GM12892 (cell line): ENCODE results near the gene DDX10.

ENCODE experiments used
- POLR2A ChIP-seq: IDR thresholded peaks from 2 replicates; pipeline ENCODE4 v1.6.1; 2011; ENCODE audit warnings: low read depth, low read length, control low read depth
- POLR2AphosphoS5 ChIP-seq: IDR thresholded peaks from 2 replicates; pipeline ENCODE4 v1.6.1; 2011; ENCODE audit warnings: low read depth, low read length, control low read depth
- TAF1 ChIP-seq: IDR thresholded peaks from 2 replicates; pipeline ENCODE4 v1.6.1; 2011; ENCODE audit warnings: low read depth, mild to moderate bottlenecking, control low read depth, low read length, borderline replicate concordance

DNA sequence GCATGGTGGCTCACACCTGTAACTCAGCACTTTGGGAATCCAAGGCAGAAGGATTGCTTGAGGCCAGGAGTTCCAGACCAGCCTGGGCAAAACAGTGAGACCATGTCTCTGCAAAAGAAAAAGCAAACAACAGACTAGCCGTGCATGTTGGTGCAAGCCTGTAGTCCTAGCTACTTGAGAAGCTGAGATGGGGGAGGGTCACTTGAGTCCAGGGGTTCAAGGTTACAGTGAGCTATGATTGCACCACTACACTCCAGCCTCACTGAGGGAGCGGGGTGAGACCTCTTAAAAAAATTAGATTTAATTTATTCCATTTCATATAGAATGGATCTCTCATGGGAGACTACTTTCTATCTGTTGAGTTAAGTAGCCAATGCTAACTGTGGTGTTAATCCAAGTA lies 50.4 kb downstream of the DDX10 start:
- TF ChIP-seq POLR2A (no peak), POLR2AphosphoS5 (no peak), TAF1 (no peak)
